Activated CD4-positive, CD25-positive, alpha-beta regulatory T cell treated with anti-CD3 and anti-CD28 coated beads, Interleukin-2, amount 50 U/mL, for 24 hours (primary cell): ENCODE results near the gene SPOP.
A peak's percentile ranks its signal among the peaks of the same experiment; 100 is the strongest.

Experiments used
- ATAC-seq, 2 donors: fragments of 150-1000 bp; cut with Tn5 transposase; one replicate each; pipeline ENCODE4 v1.10.0; 2021; ENCODE audit warnings: mild to moderate bottlenecking in 1 of 2, moderate library complexity in 1 of 2

The SPOP gene

GRCh38 chr17:49583889-49584288 is 94.0 kb downstream of the SPOP start:
- ATAC-seq, result no peak

GRCh38 chr17:49583226-49583625 is 94.7 kb downstream of the SPOP start:
- ATAC-seq, result no peak

GRCh38 chr17:49582789-49583188 is 95.1 kb downstream of the SPOP start:
- ATAC-seq, result no peak

- ATAC-seq, result no peak
These were observed 95.7 kb downstream of the SPOP start for GRCh38 chr17:49582055-49582722.

GRCh38 chr17:49581648-49581998 is 96.3 kb downstream of the SPOP start:
- ATAC-seq, result no peak

GRCh38 chr17:49580981-49581647 is 96.8 kb downstream of the SPOP start:
- no peak for ATAC-seq

GRCh38 chr17:49580055-49580721 is 97.7 kb downstream of the SPOP start:
- ATAC-seq, result no peak

GRCh38 chr17:49579522-49579921 is 98.4 kb downstream of the SPOP start:
- no peak for ATAC-seq

GRCh38 chr17:49578952-49579500 is 98.9 kb downstream of the SPOP start:
- no peak for ATAC-seq

GRCh38 chr17:49578414-49578813 is 99.5 kb downstream of the SPOP start:
- ATAC-seq, result no peak

GRCh38 chr17:49577963-49578362 is 99.9 kb downstream of the SPOP start:
- no peak for ATAC-seq

- no peak for ATAC-seq
These were observed 100.3 kb downstream of the SPOP start for GRCh38 chr17:49577650-49577934.

- no peak for ATAC-seq
These were observed 100.8 kb downstream of the SPOP start for GRCh38 chr17:49576917-49577649.

GRCh38 chr17:49576088-49576916 is 101.6 kb downstream of the SPOP start:
- ATAC-seq, result no peak

- ATAC-seq, result peak; percentile 80 to 84
These were observed 102.2 kb downstream of the SPOP start, which contains the start of gene NXPH3 for GRCh38 chr17:49575679-49576087. Gene NXPH3 (plus strand): TSS chr17:49575871. CDS start chr17:49576220, 349 bp downstream.

- ATAC-seq, result peak in 1 of 2 donors; percentile 6
These were observed 102.8 kb downstream of the SPOP start for GRCh38 chr17:49574945-49575678.

GRCh38 chr17:49574323-49574781 is 103.5 kb downstream of the SPOP start:
- no peak for ATAC-seq

- no peak for ATAC-seq
These were observed 104.2 kb downstream of the SPOP start for GRCh38 chr17:49573510-49574322.

GRCh38 chr17:49572806-49573420 is 105.0 kb downstream of the SPOP start:
- ATAC-seq, result no peak

- no peak for ATAC-seq
These were observed 105.7 kb downstream of the SPOP start for GRCh38 chr17:49572226-49572625.
